Osteoblast (primary cell): Measurements from ENCODE around the gene USP16. TPM values are rescaled to one million over a fixed set of nuclear protein-coding genes. Genes with fewer than 3 reads are reported as not detected.

Source experiments
- DNase-seq: peaks from one replicate; pipeline ENCODE4 v3.0.0; 2011; ENCODE audit warnings: low spot score, mixed read lengths; ENCODE audit not compliant: insufficient read length; ENCODE audit errors: missing footprints
- H2AFZ ChIP-seq: 2 replicates; pipeline ENCODE4 v1.6.0; 2011; ENCODE audit warnings: mild to moderate bottlenecking, low read length
- H3K27ac ChIP-seq: 2 replicates; pipeline ENCODE4 v1.5.1; 2011; ENCODE audit warnings: mild to moderate bottlenecking, low read depth, low read length, moderate library complexity
- H3K27me3 ChIP-seq: 2 replicates; pipeline ENCODE4 v1.6.0; 2012; ENCODE audit warnings: mild to moderate bottlenecking, control low read depth, inconsistent platforms, low read length, moderate library complexity; ENCODE audit not compliant: insufficient read depth
- H3K36me3 ChIP-seq: 2 replicates; pipeline ENCODE4 v1.5.1; 2011; ENCODE audit warnings: mild to moderate bottlenecking, low read length, control low read depth, moderate library complexity; ENCODE audit not compliant: insufficient read depth
- H3K4me1 ChIP-seq: 2 replicates; pipeline ENCODE4 v1.5.1; 2011; ENCODE audit warnings: mild to moderate bottlenecking, low read length, control low read depth, moderate library complexity; ENCODE audit not compliant: insufficient read depth
- H3K4me2 ChIP-seq: 2 replicates; pipeline ENCODE4 v1.6.0; 2011; ENCODE audit warnings: mild to moderate bottlenecking, low read length; ENCODE audit not compliant: insufficient read depth
- H3K4me3 ChIP-seq: fragments of 200-600 bp; sonication (generic); 3 replicates; pipeline ENCODE4 v1.5.1; 2012; ENCODE audit warnings: mild to moderate bottlenecking, low read length, inconsistent platforms; ENCODE audit not compliant: insufficient read depth
- H3K79me2 ChIP-seq: 2 replicates; pipeline ENCODE4 v1.6.0; 2012; ENCODE audit warnings: mild to moderate bottlenecking, low read length, control low read depth, inconsistent platforms; ENCODE audit not compliant: insufficient read depth
- H3K9me3 ChIP-seq: 2 replicates; pipeline ENCODE4 v1.5.1; 2011; ENCODE audit warnings: low read depth, low read length, control low read depth
- H4K20me1 ChIP-seq: 2 replicates; pipeline ENCODE4 v1.6.0; 2012; ENCODE audit warnings: mild to moderate bottlenecking, low read length, control low read depth; ENCODE audit not compliant: insufficient read depth
- CTCF ChIP-seq: IDR thresholded peaks from 2 replicates; pipeline ENCODE4 v1.5.1; 2011; ENCODE audit warnings: mild to moderate bottlenecking, low read depth, low read length, moderate library complexity; ENCODE audit errors: extremely low read depth
- total RNA-seq: library from RNA; depleted of rRNA; stranded (reverse); fragments of >200 nt; gene quantifications from 2 replicates; pipeline ENCODE4 v1.2.3, GENCODE V29; 2012

The USP16 gene
- total RNA-seq, 1 donor: 47.4 TPM

GRCh38 chr21:29077651-29078090 is 53.2 kb downstream of the USP16 start:
- peaks cover under 1% of the 10 kb centered on the region for H4K20me1 ChIP-seq
- peak overlapping the region; percentile 57 for H3K27ac ChIP-seq
- H3K9me3 ChIP-seq: no peaks in the 10 kb centered on the region
- H2AFZ ChIP-seq: peak overlapping the region; percentile 85
- H3K36me3 ChIP-seq: no peaks in the 10 kb centered on the region
- H3K4me1 ChIP-seq: no peaks in the 10 kb centered on the region
- H3K79me2 ChIP-seq: peaks cover 13% of the 10 kb centered on the region
- no peaks in the 10 kb centered on the region for H3K27me3 ChIP-seq
- TF ChIP-seq CTCF: no peak
- H3K4me2 ChIP-seq: peak overlapping the region; percentile 65
- DNase-seq: no peak
- H3K4me3 ChIP-seq: peak overlapping the region; percentile 68

- no peak for TF ChIP-seq CTCF
- peaks cover 5% of the 10 kb centered on the region for H3K79me2 ChIP-seq
- H4K20me1 ChIP-seq: no peaks in the 10 kb centered on the region
- no peaks in the 10 kb centered on the region for H3K27me3 ChIP-seq
- no peaks in the 10 kb centered on the region for H3K4me1 ChIP-seq
- no peaks in the 10 kb centered on the region for H3K9me3 ChIP-seq
- DNase-seq: no peak
- no peak overlapping the region for H3K4me3 ChIP-seq
- no peaks in the 10 kb centered on the region for H3K36me3 ChIP-seq
- H2AFZ ChIP-seq: no peak overlapping the region
- H3K4me2 ChIP-seq: no peak overlapping the region
- no peak overlapping the region for H3K27ac ChIP-seq
These were observed 54.6 kb downstream of the USP16 start for GRCh38 chr21:29078869-29079767.

GRCh38 chr21:29080454-29080941 is 56.0 kb downstream of the USP16 start:
- no peak for TF ChIP-seq CTCF
- Histone ChIP-seq H2AFZ (peak overlapping the region; percentile 27), H3K27me3 (no peaks in the 10 kb centered on the region), H3K9me3 (no peaks in the 10 kb centered on the region), H3K36me3 (no peaks in the 10 kb centered on the region), H3K27ac (no peak overlapping the region), H3K4me3 (no peak overlapping the region), H3K4me1 (no peaks in the 10 kb centered on the region), H3K4me2 (no peak overlapping the region), H4K20me1 (no peaks in the 10 kb centered on the region), H3K79me2 (peaks cover 5% of the 10 kb centered on the region)
- no peak for DNase-seq
